Hepatocyte (in vitro differentiated cells): Measurements from ENCODE around the gene DCTN2. TPM values are rescaled to one million over a fixed set of nuclear protein-coding genes. Genes with fewer than 3 reads are reported as not detected.

ENCODE experiments used
- DNase-seq: peaks from one replicate; pipeline ENCODE4 v3.0.0-alpha.2; 2016; ENCODE audit warnings: low spot score
- H2AFZ ChIP-seq: fragments of 200-600 bp; sonication (generic); 2 replicates; pipeline ENCODE4 v1.6.0; 2016; ENCODE audit warnings: antibody characterized with exemption, mild to moderate bottlenecking
- H3K27ac ChIP-seq: fragments of 200-600 bp; sonication (generic); 2 replicates; pipeline ENCODE4 v1.5.1; 2016; ENCODE audit warnings: mild to moderate bottlenecking
- H3K27me3 ChIP-seq: fragments of 200-600 bp; sonication (generic); 2 replicates; pipeline ENCODE4 v1.6.1; 2016
- H3K36me3 ChIP-seq: fragments of 200-600 bp; sonication (generic); replicated peaks from 2 replicates; pipeline ENCODE4 v1.5.1; 2016; ENCODE audit warnings: low read depth; ENCODE audit not compliant: insufficient read depth
- H3K4me1 ChIP-seq: fragments of 200-600 bp; sonication (generic); 2 replicates; pipeline ENCODE4 v1.5.1; 2016; ENCODE audit warnings: mild to moderate bottlenecking, moderate library complexity; ENCODE audit not compliant: insufficient read depth
- H3K4me2 ChIP-seq: fragments of 200-600 bp; sonication (generic); 2 replicates; pipeline ENCODE4 v1.6.0; 2016
- H3K4me3 ChIP-seq: fragments of 200-600 bp; sonication (generic); 2 replicates; pipeline ENCODE4 v1.5.1; 2016; ENCODE audit warnings: mild to moderate bottlenecking
- H3K79me2 ChIP-seq: fragments of 200-600 bp; sonication (generic); 2 replicates; pipeline ENCODE4 v1.6.0; 2017; ENCODE audit warnings: mild to moderate bottlenecking
- H3K9me2 ChIP-seq: fragments of 200-600 bp; sonication (generic); replicated peaks from 2 replicates; pipeline ENCODE4 v1.6.0; 2017; ENCODE audit warnings: mild to moderate bottlenecking; ENCODE audit not compliant: insufficient read depth
- H3K9me3 ChIP-seq: fragments of 200-600 bp; sonication (generic); 2 replicates; pipeline ENCODE4 v1.5.1; 2016; ENCODE audit warnings: low read depth, mild to moderate bottlenecking
- H4K20me1 ChIP-seq: fragments of 200-600 bp; sonication (generic); 2 replicates; pipeline ENCODE4 v1.6.0; 2016; ENCODE audit warnings: mild to moderate bottlenecking; ENCODE audit not compliant: insufficient read depth, poor library complexity, severe bottlenecking
- CTCF ChIP-seq: fragments of 200-600 bp; sonication (generic); IDR thresholded peaks from 2 replicates; pipeline ENCODE4 v1.5.1; 2016; ENCODE audit warnings: antibody characterized with exemption, mild to moderate bottlenecking; ENCODE audit not compliant: poor library complexity
- EZH2 ChIP-seq: fragments of 200-600 bp; sonication (generic); IDR thresholded peaks from 2 replicates; pipeline ENCODE4 v1.6.1; 2016; ENCODE audit warnings: antibody characterized with exemption, mild to moderate bottlenecking, borderline replicate concordance
- EZH2phosphoT487 ChIP-seq: fragments of 200-600 bp; sonication (generic); IDR thresholded peaks from one replicate; pipeline ENCODE4 v1.6.1; 2018; ENCODE audit warnings: antibody characterized with exemption, mild to moderate bottlenecking, low read depth, moderate library complexity; ENCODE audit not compliant: unreplicated experiment, severe bottlenecking
- WGBS: methylation state at CpG from one replicate; pipeline ENCODE4 v1.1.6; 2016; ENCODE audit warnings: low lambda C conversion rate; ENCODE audit errors: missing lambda C conversion rate; 5-methylcytosine and 5-hydroxymethylcytosine counted together
- polyA plus RNA-seq: library from polyadenylated mRNA; unstranded; fragments of >200 nt; fragmentation: Nextera tagmentation; extraction: Ambion mirVana; gene quantifications from 2 replicates; pipeline ENCODE4 v1.2.1, GENCODE V29; 2016
- total RNA-seq: library from RNA; depleted of rRNA; stranded (reverse); fragments of >200 nt; gene quantifications from 2 replicates; pipeline ENCODE4 v1.2.3, GENCODE V29; 2014

The DCTN2 gene
- total and polyA plus RNA-seq, 2 experiments from 2014 or later: 110 to 124 TPM

DNA sequence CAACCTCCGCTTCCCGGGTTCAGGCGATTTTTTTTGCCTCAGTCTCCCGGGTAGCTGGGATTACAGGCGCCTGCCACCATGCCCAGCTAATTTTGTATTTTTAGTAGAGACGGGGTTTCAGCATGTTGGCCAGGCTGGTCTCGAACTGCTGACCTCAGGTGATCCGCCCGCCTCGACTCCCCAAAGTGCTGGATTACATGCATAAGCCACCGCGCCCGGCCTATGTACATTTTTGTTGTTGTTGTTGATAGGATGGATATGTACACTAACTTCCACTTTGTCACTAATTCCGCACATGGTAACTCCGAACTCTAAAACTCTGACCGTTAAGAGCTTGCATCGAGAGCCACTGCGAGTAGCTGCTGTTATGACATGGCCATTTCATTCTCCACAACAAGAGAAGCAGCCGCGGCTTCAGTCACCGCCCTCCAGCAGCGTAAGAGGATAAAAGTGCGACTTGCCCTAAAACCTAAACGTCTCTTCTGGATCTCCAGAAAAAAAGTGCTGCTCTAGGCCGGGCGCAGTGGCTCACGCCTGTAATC lies 59.9 kb downstream of the DCTN2 start:
- H4K20me1 ChIP-seq: peaks cover 2% of the 10 kb centered on the region
- no peaks in the 10 kb centered on the region for H3K27me3 ChIP-seq
- 92% methylated on average over 27 of the region's 27 CpGs for WGBS
- peaks cover 11% of the 10 kb centered on the region for H3K4me1 ChIP-seq
- TF ChIP-seq EZH2 (no peak), CTCF (no peak), EZH2phosphoT487 (no peak)
- DNase-seq: no peak
- no peaks in the 10 kb centered on the region for H3K36me3 ChIP-seq
- no peak overlapping the region for H3K4me3 ChIP-seq
- no peak overlapping the region for H3K27ac ChIP-seq
- H2AFZ ChIP-seq: peak overlapping the region; percentile 36
- no peaks in the 10 kb centered on the region for H3K9me2 ChIP-seq
- H3K4me2 ChIP-seq: peak overlapping the region; percentile 63
- H3K79me2 ChIP-seq: peaks cover 27% of the 10 kb centered on the region
- no peaks in the 10 kb centered on the region for H3K9me3 ChIP-seq

GRCh38 chr12:57485695-57486094 lies 61.3 kb downstream of the DCTN2 start:
- TF ChIP-seq EZH2 (no peak), EZH2phosphoT487 (no peak), CTCF (no peak)
- no peaks in the 10 kb centered on the region for H3K9me3 ChIP-seq
- DNase-seq: no peak
- peaks cover 11% of the 10 kb centered on the region for H3K4me1 ChIP-seq
- no peaks in the 10 kb centered on the region for H3K9me2 ChIP-seq
- H3K4me3 ChIP-seq: no peak overlapping the region
- no peak overlapping the region for H2AFZ ChIP-seq
- no peaks in the 10 kb centered on the region for H3K36me3 ChIP-seq
- H3K27me3 ChIP-seq: no peaks in the 10 kb centered on the region
- no peak overlapping the region for H3K27ac ChIP-seq
- H3K4me2 ChIP-seq: no peak overlapping the region
- H4K20me1 ChIP-seq: no peaks in the 10 kb centered on the region
- peaks cover 23% of the 10 kb centered on the region for H3K79me2 ChIP-seq

GRCh38 chr12:57483466-57483865 lies 63.5 kb downstream of the DCTN2 start:
- Histone ChIP-seq H3K4me1 (no peaks in the 10 kb centered on the region), H3K9me3 (no peaks in the 10 kb centered on the region), H3K79me2 (peaks cover 5% of the 10 kb centered on the region), H3K27ac (no peak overlapping the region), H3K4me2 (no peak overlapping the region), H3K27me3 (peaks cover 3% of the 10 kb centered on the region), H2AFZ (no peak overlapping the region), H3K4me3 (no peak overlapping the region), H3K9me2 (no peaks in the 10 kb centered on the region), H4K20me1 (no peaks in the 10 kb centered on the region), H3K36me3 (no peaks in the 10 kb centered on the region)
- 48% methylated on average over 5 of the region's 5 CpGs for WGBS
- DNase-seq: no peak
- TF ChIP-seq CTCF (no peak), EZH2 (no peak), EZH2phosphoT487 (no peak)

DNA sequence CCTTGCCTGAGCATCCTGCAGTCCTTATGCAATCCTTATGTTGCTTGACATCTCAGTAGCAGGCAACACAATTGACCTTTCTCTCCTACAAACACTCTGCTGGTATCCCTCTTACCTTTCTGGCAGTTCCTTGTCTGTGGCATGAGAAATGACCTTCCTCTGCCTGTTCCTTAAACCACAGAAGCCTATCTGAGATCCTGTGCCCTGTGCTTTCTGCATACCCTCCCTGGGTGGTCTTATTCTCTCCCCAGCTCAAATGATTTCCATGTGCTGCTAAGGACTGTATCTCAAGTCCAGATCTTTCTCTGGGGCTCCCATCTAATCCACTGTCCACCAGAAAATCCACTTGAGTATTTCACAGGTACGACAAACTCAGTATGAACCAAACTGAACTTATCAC lies 65.3 kb downstream of the DCTN2 start:
- Histone ChIP-seq H3K27me3 (peaks cover 12% of the 10 kb centered on the region), H3K79me2 (no peaks in the 10 kb centered on the region), H3K4me1 (no peaks in the 10 kb centered on the region), H2AFZ (no peak overlapping the region), H4K20me1 (no peaks in the 10 kb centered on the region), H3K36me3 (no peaks in the 10 kb centered on the region), H3K4me2 (no peak overlapping the region), H3K4me3 (no peak overlapping the region), H3K9me2 (no peaks in the 10 kb centered on the region), H3K27ac (no peak overlapping the region), H3K9me3 (no peaks in the 10 kb centered on the region)
- TF ChIP-seq EZH2: no peak
- TF ChIP-seq CTCF: no peak
- no peak for TF ChIP-seq EZH2phosphoT487
- WGBS: 53% methylated on average over 1 of the region's 1 CpG
- DNase-seq: no peak
